ENCODE measurements around the gene CTNND2.

The CTNND2 gene

GRCh38 chr5:10988622-10989021 lies 915.6 kb downstream of the CTNND2 start:
- DNase-seq, result no peak
- TF ChIP-seq CTCF (IDR thresholded peaks at IDR 0.05; ENCODE audit: low read depth, low read length), result no peak
- H3K36me3 ChIP-seq, result peaks cover 5% of the 10 kb centered on the region; the same call in 1 of the 2 replicates
- H3K27me3 ChIP-seq (ENCODE audit: insufficient read depth, low read depth, severe bottlenecking), result no peaks in the 10 kb centered on the region
- no peak overlapping the region for H3K4me3 ChIP-seq (ENCODE audit: low read depth, low read length)
- no peaks in the 10 kb centered on the region for H3K9me3 ChIP-seq (ENCODE audit: severe bottlenecking)
- H3K27ac ChIP-seq, result no peak overlapping the region

DNA sequence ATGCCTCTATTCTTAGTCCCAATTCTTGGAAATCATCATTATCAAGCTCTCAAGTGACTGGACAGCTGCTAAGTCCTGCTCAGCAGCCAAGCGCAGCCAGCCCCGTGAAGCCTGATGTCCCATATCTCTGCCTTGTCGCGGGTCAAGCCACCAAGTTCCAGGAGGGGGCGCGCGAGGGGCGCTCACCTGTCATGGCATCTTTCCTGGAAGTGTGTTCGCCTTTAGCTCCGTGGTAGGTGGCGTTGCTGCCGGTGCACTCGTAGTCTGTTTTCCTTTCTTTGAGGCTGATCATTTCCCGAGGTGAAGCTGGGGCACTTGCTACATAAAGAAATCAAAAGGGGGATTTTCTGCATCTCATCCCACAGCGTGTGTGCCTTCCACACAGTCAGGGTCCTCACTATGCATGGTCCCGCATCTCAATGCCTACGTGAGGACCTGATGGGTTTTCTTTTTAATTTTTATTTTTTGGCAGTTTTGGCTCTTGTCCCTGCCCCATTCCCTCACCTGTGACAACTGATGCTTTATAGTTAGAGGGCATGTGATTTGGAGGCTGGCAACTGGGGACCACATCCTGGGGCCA lies 916.2 kb downstream of the CTNND2 start:
- Histone ChIP-seq H3K9me3 (ENCODE audit: severe bottlenecking) (no peaks in the 10 kb centered on the region), H3K27ac (no peak overlapping the region), H3K27me3 (ENCODE audit: insufficient read depth, low read depth, severe bottlenecking) (no peaks in the 10 kb centered on the region), H3K36me3 (peaks cover 5% of the 10 kb centered on the region; the same call in 1 of the 2 replicates), H3K4me3 (ENCODE audit: low read depth, low read length) (no peak overlapping the region)
- TF ChIP-seq CTCF (IDR thresholded peaks at IDR 0.05; ENCODE audit: low read depth, low read length), result peak; percentile 97
- peak; percentile 95 for DNase-seq

GRCh38 chr5:10987276-10987924 lies 916.8 kb downstream of the CTNND2 start:
- no peak for DNase-seq

GRCh38 chr5:10985721-10986110 lies 918.5 kb downstream of the CTNND2 start:
- Histone ChIP-seq H3K27ac (no peak overlapping the region), H3K9me3 (ENCODE audit: severe bottlenecking) (no peaks in the 10 kb centered on the region), H3K4me3 (ENCODE audit: low read depth, low read length) (no peak overlapping the region), H3K36me3 (peaks cover 5% of the 10 kb centered on the region), H3K27me3 (ENCODE audit: insufficient read depth, low read depth, severe bottlenecking) (no peaks in the 10 kb centered on the region)
- TF ChIP-seq CTCF (IDR thresholded peaks at IDR 0.05; ENCODE audit: low read depth, low read length), result no peak
- no peak for DNase-seq

More at GRCh38 chr5:10987276-10987924, 916.8 kb downstream of the CTNND2 start:
- Histone ChIP-seq H3K27me3 (ENCODE audit: insufficient read depth, low read depth, severe bottlenecking) (no peaks in the 10 kb centered on the region), H3K9me3 (ENCODE audit: severe bottlenecking) (no peaks in the 10 kb centered on the region), H3K36me3 (peaks cover 5% of the 10 kb centered on the region; the same call in 1 of the 2 replicates), H3K27ac (no peak overlapping the region), H3K4me3 (ENCODE audit: low read depth, low read length) (no peak overlapping the region)
- no peak for TF ChIP-seq CTCF (IDR thresholded peaks at IDR 0.05; ENCODE audit: low read depth, low read length)

DNA sequence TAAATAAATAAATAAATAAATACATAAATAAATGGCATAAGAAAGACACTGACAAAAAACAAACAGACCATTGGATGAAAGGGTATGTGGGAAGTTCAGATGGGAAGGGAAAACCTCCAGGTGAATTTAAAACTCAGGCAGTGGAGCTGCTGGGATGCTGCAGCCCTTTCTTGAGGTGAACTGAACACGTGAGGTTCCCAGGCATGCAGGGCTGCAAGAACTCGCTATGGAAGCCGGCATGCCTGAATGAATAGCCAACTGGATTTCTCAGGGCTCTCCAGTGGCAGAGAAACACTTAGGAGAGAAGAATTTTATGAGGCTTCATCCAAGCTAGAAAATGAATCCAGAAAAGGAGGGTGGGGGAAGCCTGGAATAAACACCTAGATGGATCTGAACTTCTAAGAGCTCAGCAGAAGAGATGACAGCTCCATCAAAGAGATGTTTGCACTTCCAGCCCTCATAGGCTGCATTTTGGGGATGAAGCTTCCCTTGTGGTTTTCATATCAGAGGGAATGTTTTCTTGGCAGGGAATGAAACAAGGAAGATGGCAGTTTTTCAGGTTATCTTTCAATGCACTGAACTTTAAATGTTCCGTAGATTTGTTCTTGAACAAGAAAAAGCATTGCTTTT lies 919.0 kb downstream of the CTNND2 start:
- Histone ChIP-seq H3K4me3 (ENCODE audit: low read depth, low read length) (no peak overlapping the region), H3K27me3 (ENCODE audit: insufficient read depth, low read depth, severe bottlenecking) (no peaks in the 10 kb centered on the region), H3K36me3 (peaks cover 5% of the 10 kb centered on the region), H3K9me3 (ENCODE audit: severe bottlenecking) (no peaks in the 10 kb centered on the region), H3K27ac (no peak overlapping the region)
- TF ChIP-seq CTCF (IDR thresholded peaks at IDR 0.05; ENCODE audit: low read depth, low read length), result no peak
- DNase-seq, result no peak
